ENCODE data around the gene RGL1.

DNA sequence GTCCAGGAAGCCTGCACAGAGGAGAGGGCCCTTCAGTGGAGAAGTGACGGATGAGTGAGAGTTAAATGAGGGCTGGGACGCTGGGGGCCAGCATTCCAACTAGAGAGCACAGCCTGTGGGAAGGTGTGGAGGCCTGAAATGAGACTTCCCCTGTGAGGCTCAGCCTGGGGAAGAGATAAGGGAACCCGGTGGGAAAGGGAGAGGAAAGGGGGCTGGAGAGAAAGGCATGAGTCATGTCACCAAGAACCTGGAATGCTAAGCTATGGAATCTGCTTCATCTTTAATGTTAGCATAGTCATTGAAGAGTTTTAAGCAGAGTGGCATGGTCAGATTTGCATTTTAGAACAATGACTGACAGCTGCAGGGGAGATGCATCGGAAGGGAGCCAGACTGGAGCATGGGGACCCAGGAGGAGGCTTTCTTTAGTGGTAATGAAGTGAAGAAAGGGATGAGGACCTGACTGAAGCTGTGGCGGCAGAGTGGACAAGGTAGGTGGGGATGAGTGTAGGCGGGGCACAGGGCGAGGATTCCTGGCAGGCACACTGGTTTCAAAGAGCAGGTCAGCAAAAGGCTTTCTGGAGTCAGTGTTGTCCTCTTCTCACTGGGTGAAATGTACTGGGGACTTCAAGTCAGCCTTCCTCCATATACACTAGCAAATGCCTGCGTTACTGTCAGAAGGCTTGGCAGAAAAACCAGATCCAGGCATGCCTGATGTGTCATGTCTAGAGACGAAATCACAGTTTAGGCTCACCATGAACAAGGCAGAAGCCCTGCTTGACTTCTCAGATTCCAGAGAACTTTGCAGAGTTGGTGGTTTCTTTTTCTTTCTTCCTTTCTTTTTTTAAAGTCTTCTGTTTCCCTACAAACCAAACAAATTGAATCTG lies 8.0 kb downstream of the RGL1 start:
- no peak for TF ChIP-seq POLR2A (IDR thresholded peaks at IDR 0.05; ENCODE audit: low read depth, low read length)
- TF ChIP-seq POLR2AphosphoS5 (IDR thresholded peaks at IDR 0.05; ENCODE audit: low read depth, low read length), result no peak
- no peak for TF ChIP-seq TAF1 (IDR thresholded peaks at IDR 0.05; ENCODE audit: borderline replicate concordance, low read depth, low read length)
